OCI-LY7 (cell line): ENCODE measurements around the gene HLA-DQB1. TPM values are rescaled to one million over a fixed set of nuclear protein-coding genes. Genes with fewer than 3 reads are reported as not detected.

ENCODE experiments used
- BruUV-seq: library from RNA; stranded (reverse); fragments of 400-500 nt; replicated peaks from 2 replicates; lab custom pipeline; 2021; lab: Mats Ljungman, UMichigan
- CTCF ChIA-PET: fragments of 300-600 bp; sonication (Branson Sonifier 250); formaldehyde crosslinking; loops from one replicate; lab custom pipeline; 2022; ENCODE audit warnings: antibody characterized with exemption; ENCODE audit not compliant: unreplicated experiment; lab: Charles Lee
- POLR2A ChIA-PET: fragments of 300-600 bp; sonication (Branson Sonifier 250); formaldehyde crosslinking; loops from one replicate; lab custom pipeline; 2022; ENCODE audit warnings: antibody characterized with exemption; lab: Charles Lee
- DNase-seq: peaks from one replicate; pipeline ENCODE4 v3.0.0-alpha.2; 2015; ENCODE audit warnings: low spot score
- H2AFZ ChIP-seq: fragments of 200-600 bp; sonication (generic), shearing (Covaris generic); 2 replicates; pipeline ENCODE4 v1.6.1; 2014; ENCODE audit warnings: mild to moderate bottlenecking, antibody characterized with exemption, low read length, moderate library complexity
- H3K27ac ChIP-seq: fragments of 200-600 bp; sonication (generic); 2 replicates; pipeline ENCODE4 v1.5.1; 2014; ENCODE audit warnings: mixed run types, low read depth, mild to moderate bottlenecking, moderate library complexity, low read length, inconsistent platforms; ENCODE audit not compliant: poor library complexity, severe bottlenecking
- H3K36me3 ChIP-seq: fragments of 200-600 bp; sonication (generic); 2 replicates; pipeline ENCODE4 v1.6.1; 2014; ENCODE audit warnings: mild to moderate bottlenecking, antibody characterized with exemption, low read length, moderate library complexity, mixed read lengths; ENCODE audit not compliant: insufficient read depth
- H3K4me1 ChIP-seq: fragments of 200-600 bp; sonication (generic); 2 replicates; pipeline ENCODE4 v1.5.1; 2014; ENCODE audit warnings: mild to moderate bottlenecking, low read length; ENCODE audit not compliant: insufficient read depth, poor library complexity, severe bottlenecking
- H3K4me2 ChIP-seq: fragments of 200-600 bp; sonication (generic); 2 replicates; pipeline ENCODE4 v1.6.1; 2014; ENCODE audit warnings: mild to moderate bottlenecking, low read length
- H3K4me3 ChIP-seq: fragments of 200-600 bp; sonication (generic); 2 replicates; pipeline ENCODE4 v1.5.1; 2014; ENCODE audit warnings: mild to moderate bottlenecking, low read depth, low read length; ENCODE audit not compliant: poor library complexity, severe bottlenecking
- H3K79me2 ChIP-seq: fragments of 200-600 bp; sonication (generic); 2 replicates; pipeline ENCODE4 v1.6.1; 2016; ENCODE audit warnings: low read depth, mild to moderate bottlenecking, low read length, moderate library complexity, mixed read lengths; ENCODE audit not compliant: insufficient read depth
- H3K9me2 ChIP-seq: fragments of 200-600 bp; sonication (generic); 2 replicates; pipeline ENCODE4 v1.6.1; 2016; ENCODE audit warnings: mild to moderate bottlenecking, low read length, mixed read lengths; ENCODE audit not compliant: insufficient read depth
- H3K9me3 ChIP-seq: fragments of 200-600 bp; sonication (generic); 2 replicates; pipeline ENCODE4 v1.6.1; 2014; ENCODE audit warnings: mild to moderate bottlenecking, mixed run types, low read length, mixed read lengths
- H4K20me1 ChIP-seq: fragments of 200-600 bp; sonication (generic); 2 replicates; pipeline ENCODE4 v1.6.1; 2014; ENCODE audit warnings: mild to moderate bottlenecking, antibody characterized with exemption, low read length, moderate library complexity, mixed read lengths; ENCODE audit not compliant: insufficient read depth
- CTCF ChIP-seq: fragments of 200-600 bp; sonication (generic); conservative IDR thresholded peaks from 2 replicates; pipeline ENCODE4 v1.5.1; 2014; ENCODE audit warnings: mild to moderate bottlenecking, antibody characterized with exemption, low read length, moderate library complexity, mixed read lengths
- EZH2phosphoT487 ChIP-seq: fragments of 200-600 bp; sonication (generic); IDR thresholded peaks from 2 replicates; pipeline ENCODE4 v1.6.1; 2018; ENCODE audit warnings: low read depth, borderline replicate concordance, mild to moderate bottlenecking, mixed run types, antibody characterized with exemption, low read length, moderate library complexity, mixed read lengths
- intact Hi-C: fragments of 100-400 bp; cut with micrococcal nuclease; formaldehyde crosslinking; loops from one replicate; pipeline ENCODE4 v1.10.0; 2022; ENCODE audit not compliant: unreplicated experiment
- total RNA-seq, 2 experiments: library from RNA; depleted of rRNA in 1 of 2; stranded (reverse); fragments of >200 nt in 1 of 2; shearing (Covaris generic) in 1 of 2; gene quantifications; 2 replicates each; pipeline ENCODE4 v1.2.3, GENCODE V29; 2014 to 2022

HLA-DQB1 gene
- total RNA-seq, 2 experiments from 2014 or later = 10.5 to 20.9 TPM

GRCh38 chr6:32609731-32610640 lies 56.5 kb downstream of the HLA-DQB1 start:
- peak overlapping the region; percentile 59 for H3K4me3 ChIP-seq
- DNase-seq = peak; percentile 94
- H3K9me3 ChIP-seq = no peaks in the 10 kb centered on the region
- H3K27ac ChIP-seq = peak overlapping the region; percentile 88
- H3K4me2 ChIP-seq = peak overlapping the region; percentile 80
- H3K79me2 ChIP-seq = no peaks in the 10 kb centered on the region
- H2AFZ ChIP-seq = peak overlapping the region; percentile 94
- no peak for TF ChIP-seq CTCF
- no peak for TF ChIP-seq EZH2phosphoT487
- POLR2A ChIA-PET = interaction anchor here (0.6 to 1.3 kb wide), 4 partner anchors 10 to 46 kb away, joined by 3 to 6 read pairs (median 4); no protein-coding TSS in a partner anchor
- TSS peak; percentile 99 for BruUV-seq
- H3K4me1 ChIP-seq = peaks cover 19% of the 10 kb centered on the region
- intact Hi-C loops = no loop called here
- no peaks in the 10 kb centered on the region for H3K36me3 ChIP-seq
- no peaks in the 10 kb centered on the region for H4K20me1 ChIP-seq
- CTCF ChIA-PET = no interaction called here
- no peaks in the 10 kb centered on the region for H3K9me2 ChIP-seq

Other genes starting within 250 kb of the HLA-DQB1 start
- 1,088 and 1,231 TPM in 2 replicates for gene HLA-DRA, start 226.8 kb downstream of the HLA-DQB1 start, total RNA-seq (2014; rRNA removed; shearing (Covaris generic))
- 552 and 585 TPM in 2 replicates for gene HLA-DRA, start 226.8 kb downstream of the HLA-DQB1 start, total RNA-seq (2022)
- 1.9 and 2.2 TPM in 2 replicates for gene HLA-DRB5, start 136.4 kb downstream of the HLA-DQB1 start, total RNA-seq (2014; rRNA removed; shearing (Covaris generic))
- 5.0 and 6.1 TPM in 2 replicates for gene HLA-DRB5, start 136.4 kb downstream of the HLA-DQB1 start, total RNA-seq (2022)
- gene HLA-DRB1, start 76.8 kb downstream of the HLA-DQB1 start, total RNA-seq (2014; rRNA removed; shearing (Covaris generic)) = 132 and 156 TPM in 2 replicates
- 98.1 and 111 TPM in 2 replicates for gene HLA-DRB1, start 76.8 kb downstream of the HLA-DQB1 start, total RNA-seq (2022)
- gene HLA-DQA1, start 29.3 kb downstream of the HLA-DQB1 start, total RNA-seq (2014; rRNA removed; shearing (Covaris generic)) = 0.79 and 1.6 TPM in 2 replicates
- 31.2 and 32.3 TPM in 2 replicates for gene HLA-DQA1, start 29.3 kb downstream of the HLA-DQB1 start, total RNA-seq (2022)
- gene HLA-DQA2, start 74.7 kb upstream of the HLA-DQB1 start, total RNA-seq (2014; rRNA removed; shearing (Covaris generic)) = 0.13 TPM in 1 of 2 replicates, not detected in the other
- 3.3 and 3.6 TPM in 2 replicates for gene HLA-DQA2, start 74.7 kb upstream of the HLA-DQB1 start, total RNA-seq (2022)
- not detected in 2 replicates for gene HLA-DQB2, start 96.9 kb upstream of the HLA-DQB1 start, total RNA-seq (2014; rRNA removed; shearing (Covaris generic))
- gene HLA-DQB2, start 96.9 kb upstream of the HLA-DQB1 start, total RNA-seq (2022) = 5.1 and 7.2 TPM in 2 replicates
- gene HLA-DOB, start 150.3 kb upstream of the HLA-DQB1 start, total RNA-seq (2014; rRNA removed; shearing (Covaris generic)) = 46.5 and 48.1 TPM in 2 replicates
- 57.1 and 69.3 TPM in 2 replicates for gene HLA-DOB, start 150.3 kb upstream of the HLA-DQB1 start, total RNA-seq (2022)
- 90.9 and 96.4 TPM in 2 replicates for gene TAP2, start 172.1 kb upstream of the HLA-DQB1 start, total RNA-seq (2014; rRNA removed; shearing (Covaris generic))
- 108 and 132 TPM in 2 replicates for gene TAP2, start 172.1 kb upstream of the HLA-DQB1 start, total RNA-seq (2022)
- gene PSMB8, start 177.4 kb upstream of the HLA-DQB1 start, total RNA-seq (2014; rRNA removed; shearing (Covaris generic)) = 142 and 164 TPM in 2 replicates
- gene PSMB8, start 177.4 kb upstream of the HLA-DQB1 start, total RNA-seq (2022) = 194 and 216 TPM in 2 replicates
- 62.1 and 85.9 TPM in 2 replicates for gene TAP1, start 187.0 kb upstream of the HLA-DQB1 start, total RNA-seq (2014; rRNA removed; shearing (Covaris generic))
- gene TAP1, start 187.0 kb upstream of the HLA-DQB1 start, total RNA-seq (2022) = 66.3 and 75.0 TPM in 2 replicates
- gene PSMB9, start 187.5 kb upstream of the HLA-DQB1 start, total RNA-seq (2014; rRNA removed; shearing (Covaris generic)) = 149 and 158 TPM in 2 replicates
- 193 and 207 TPM in 2 replicates for gene PSMB9, start 187.5 kb upstream of the HLA-DQB1 start, total RNA-seq (2022)